GM19025 (cell line): ENCODE results near the gene FAR1.

Source experiments
- ATAC-seq: cut with Tn5 transposase; IDR thresholded peaks from one replicate; pipeline ENCODE4 v1.9.1; 2021; ENCODE audit warnings: mild to moderate bottlenecking, low read depth, moderate library complexity; ENCODE audit not compliant: unreplicated experiment

The FAR1 gene

GRCh38 chr11:13772223-13773046 lies 104.0 kb downstream of the FAR1 start:
- no peak for ATAC-seq

GRCh38 chr11:13775471-13775870 lies 107.0 kb downstream of the FAR1 start:
- no peak for ATAC-seq

- ATAC-seq, result no peak
Observed at GRCh38 chr11:13776134-13776815, 107.8 kb downstream of the FAR1 start.

GRCh38 chr11:13777341-13777985 lies 109.0 kb downstream of the FAR1 start:
- ATAC-seq, result no peak

GRCh38 chr11:13778345-13778744 lies 109.9 kb downstream of the FAR1 start:
- no peak for ATAC-seq

GRCh38 chr11:13781153-13781552 lies 112.7 kb downstream of the FAR1 start:
- ATAC-seq, result no peak
